ENCODE measurements around the gene SMTNL1. TPM values are rescaled to one million over a fixed set of nuclear protein-coding genes. Genes with fewer than 3 reads are reported as not detected.
"Not testable (repeated sequence)": the region's sequence is repeated elsewhere in the genome, so short reads cannot be mapped to it uniquely, and the experiment has no call there.

Gene SMTNL1
- total and polyA plus RNA-seq, 2 donors from 2014 or later: not detected

- no peak overlapping the region for H3K27ac ChIP-seq (ENCODE audit: low read depth in 2 of 2, low read length in 2 of 2)
- H3K4me3 ChIP-seq (ENCODE audit: low read length in 3 of 3): no peak overlapping the region
- no peak for TF ChIP-seq CTCF (IDR thresholded peaks at IDR 0.05; ENCODE audit: borderline replicate concordance, extremely low read depth, insufficient read depth)
- peaks cover 0 to 7% (median 0%) of the 10 kb centered on the region in 3 donors for H3K4me1 ChIP-seq (ENCODE audit: control insufficient read depth in 2 of 3, insufficient read depth in 2 of 3, low read depth in 1 of 3, low read length in 3 of 3)
- H3K27me3 ChIP-seq (ENCODE audit: control insufficient read depth, insufficient read depth, low read length): no peaks in the 10 kb centered on the region
- intact Hi-C loops (cut with DNase I): loop anchor here (5.0 kb wide), 1 partner anchor 37 kb away; no protein-coding TSS in a partner anchor
- H3K36me3 ChIP-seq (ENCODE audit: control insufficient read depth in 2 of 3, insufficient read depth in 3 of 3, low read length in 3 of 3): peaks cover 2 to 6% (median 4%) of the 10 kb centered on the region in 3 donors
- no peak overlapping the region for H3K9ac ChIP-seq (ENCODE audit: low read length in 3 of 3)
- DNase-seq: no peak
- FAIRE-seq: no peak
- H3K9me3 ChIP-seq (ENCODE audit: control insufficient read depth in 2 of 3, insufficient read depth in 1 of 3, low read length in 3 of 3): no peaks in the 10 kb centered on the region
Observed at GRCh38 chr11:57529012-57529411, 8.4 kb upstream of the SMTNL1 start.

- intact Hi-C loops (cut with DNase I): no loop called here
- no peak for FAIRE-seq
Observed at GRCh38 chr11:57530215-57530595, 7.2 kb upstream of the SMTNL1 start.

DNA sequence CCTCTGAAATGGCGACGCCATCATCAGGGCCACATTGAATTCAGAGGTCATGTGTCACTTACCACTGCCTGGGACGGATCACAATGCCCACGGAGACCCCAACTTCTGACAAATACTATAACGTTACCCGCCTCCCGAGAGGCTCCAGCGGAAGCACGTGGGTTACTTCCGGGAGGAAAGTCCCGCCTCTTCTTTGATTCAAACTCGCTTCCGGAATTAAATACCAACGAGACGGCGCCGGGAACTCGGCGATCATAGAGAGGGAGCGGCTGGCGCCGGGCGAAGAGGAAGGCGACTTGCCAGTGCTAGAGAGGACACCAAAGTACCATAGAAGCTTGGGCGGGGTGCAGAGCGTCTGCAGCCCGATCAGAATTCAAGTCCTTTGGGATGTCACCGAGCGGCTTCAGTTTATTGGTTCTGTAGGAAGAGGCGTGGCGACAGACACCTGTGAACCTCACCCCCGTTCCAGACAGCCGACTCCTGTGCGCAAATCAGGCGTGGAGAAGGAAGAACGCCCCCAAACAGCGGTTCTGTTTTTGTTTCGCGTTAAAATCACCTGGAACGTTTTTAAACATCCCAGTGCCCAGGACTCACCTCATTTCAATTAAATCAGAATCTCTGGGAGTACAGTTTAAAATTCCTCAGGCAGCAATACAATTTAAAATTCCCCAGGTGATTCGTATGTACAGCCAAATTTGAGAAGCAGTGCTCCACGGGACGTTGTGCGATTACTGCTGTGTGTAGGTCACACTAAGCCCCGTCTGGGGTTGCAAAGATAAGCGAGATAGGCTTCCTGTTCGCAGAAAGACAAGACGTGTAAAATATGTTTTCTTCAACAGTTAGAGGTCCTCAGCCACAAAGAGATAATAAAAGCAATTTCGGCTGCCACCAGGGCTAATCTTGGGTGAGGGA is 6.5 kb upstream of the SMTNL1 start, which contains the start of gene TIMM10:
Gene TIMM10, minus strand, starts transcription at position 159 of the 912 bp plus-strand sequence. CDS start 565 bp downstream, outside the sequence.
- Histone ChIP-seq H3K4me3 (ENCODE audit: low read length in 3 of 3) (peak within 1 kb of the TSS; percentile 91 to 99 (median 99)), H3K9ac (ENCODE audit: low read length in 3 of 3) (peak within 1 kb of the TSS; percentile 76 to 96 (median 83)), H3K4me1 (ENCODE audit: control insufficient read depth in 2 of 3, insufficient read depth in 2 of 3, low read depth in 1 of 3, low read length in 3 of 3) (peaks cover 0 to 7% (median 0%) of the 10 kb centered on the region in 3 donors), H3K27me3 (ENCODE audit: control insufficient read depth, insufficient read depth, low read length) (no peaks in the 10 kb centered on the region), H3K9me3 (ENCODE audit: control insufficient read depth in 2 of 3, insufficient read depth in 1 of 3, low read length in 3 of 3) (no peaks in the 10 kb centered on the region), H3K27ac (ENCODE audit: low read depth in 2 of 2, low read length in 2 of 2) (peak within 1 kb of the TSS; percentile 55 to 58), H3K36me3 (ENCODE audit: control insufficient read depth in 2 of 3, insufficient read depth in 3 of 3, low read length in 3 of 3) (peaks cover 2 to 6% (median 4%) of the 10 kb centered on the region in 3 donors)
- FAIRE-seq (peak; percentile 98), DNase-seq (peak; percentile 97 to 99 (median 98))
- intact Hi-C loops (cut with DNase I): no loop called here
- TF ChIP-seq CTCF (IDR thresholded peaks at IDR 0.05; ENCODE audit: borderline replicate concordance, extremely low read depth, insufficient read depth): no peak

More at GRCh38 chr11:57530215-57530595, 7.2 kb upstream of the SMTNL1 start:
- peaks cover 0 to 7% (median 0%) of the 10 kb centered on the region in 3 donors for H3K4me1 ChIP-seq (ENCODE audit: control insufficient read depth in 2 of 3, insufficient read depth in 2 of 3, low read depth in 1 of 3, low read length in 3 of 3)
- peak overlapping the region; percentile 75 to 96 (median 83) for H3K9ac ChIP-seq (ENCODE audit: low read length in 3 of 3)
- peak overlapping the region; percentile 91 to 99 (median 99) for H3K4me3 ChIP-seq (ENCODE audit: low read length in 3 of 3)
- TF ChIP-seq CTCF (IDR thresholded peaks at IDR 0.05; ENCODE audit: borderline replicate concordance, extremely low read depth, insufficient read depth): no peak
- H3K9me3 ChIP-seq (ENCODE audit: control insufficient read depth in 2 of 3, insufficient read depth in 1 of 3, low read length in 3 of 3): no peaks in the 10 kb centered on the region
- no peaks in the 10 kb centered on the region for H3K27me3 ChIP-seq (ENCODE audit: control insufficient read depth, insufficient read depth, low read length)
- H3K27ac ChIP-seq (ENCODE audit: low read depth in 2 of 2, low read length in 2 of 2): peak overlapping the region in 1 of 2 donors; percentile 55
- DNase-seq: no peak
- peaks cover 2 to 6% (median 4%) of the 10 kb centered on the region in 3 donors for H3K36me3 ChIP-seq (ENCODE audit: control insufficient read depth in 2 of 3, insufficient read depth in 3 of 3, low read length in 3 of 3)

- H3K27me3 ChIP-seq (ENCODE audit: control insufficient read depth, insufficient read depth, low read length); H3K4me1 ChIP-seq (ENCODE audit: control insufficient read depth in 2 of 3, insufficient read depth in 2 of 3, low read depth in 1 of 3, low read length in 3 of 3); H3K9ac ChIP-seq (ENCODE audit: low read length in 3 of 3); intact Hi-C loops (cut with DNase I); H3K27ac ChIP-seq (ENCODE audit: low read depth in 2 of 2, low read length in 2 of 2); H3K9me3 ChIP-seq (ENCODE audit: control insufficient read depth in 2 of 3, insufficient read depth in 1 of 3, low read length in 3 of 3); H3K36me3 ChIP-seq (ENCODE audit: control insufficient read depth in 2 of 3, insufficient read depth in 3 of 3, low read length in 3 of 3); H3K4me3 ChIP-seq (ENCODE audit: low read length in 3 of 3); FAIRE-seq; DNase-seq: not testable (repeated sequence)
Observed at GRCh38 chr11:57534449-57534848, 2.9 kb upstream of the SMTNL1 start.
